ENCODE results near the gene ADCY4.
"Not testable (repeated sequence)": the region's sequence is repeated elsewhere in the genome, so short reads cannot be mapped to it uniquely, and the experiment has no call there.

The ADCY4 gene

GRCh38 chr14:24366721-24367513 is 32.0 kb upstream of the ADCY4 start:
- peak; percentile 98 for DNase-seq

- no peak for DNase-seq
These were observed 31.5 kb upstream of the ADCY4 start for GRCh38 chr14:24366413-24366720.

GRCh38 chr14:24365600-24366412 is 30.9 kb upstream of the ADCY4 start:
- peak; percentile 96 for DNase-seq

- no peak for DNase-seq
These were observed 30.0 kb upstream of the ADCY4 start for GRCh38 chr14:24364841-24365240.

- no peak for DNase-seq
These were observed 28.5 kb upstream of the ADCY4 start for GRCh38 chr14:24363401-24363800.

- DNase-seq, result no peak
These were observed 27.5 kb upstream of the ADCY4 start for GRCh38 chr14:24362241-24362960.

GRCh38 chr14:24361326-24361725 is 26.5 kb upstream of the ADCY4 start:
- no peak for DNase-seq

GRCh38 chr14:24360281-24360680 is 25.4 kb upstream of the ADCY4 start:
- no peak for DNase-seq

GRCh38 chr14:24356208-24356607 is 21.3 kb upstream of the ADCY4 start:
- no peak for DNase-seq

- no peak for DNase-seq
These were observed 20.1 kb upstream of the ADCY4 start for GRCh38 chr14:24355009-24355408.

- DNase-seq, result not testable (repeated sequence)
These were observed 19.6 kb upstream of the ADCY4 start for GRCh38 chr14:24354482-24354825.

GRCh38 chr14:24353559-24354481 is 18.9 kb upstream of the ADCY4 start:
- DNase-seq, result no peak

GRCh38 chr14:24351517-24351916 is 16.6 kb upstream of the ADCY4 start:
- DNase-seq, result no peak

- no peak for DNase-seq
These were observed 14.9 kb upstream of the ADCY4 start for GRCh38 chr14:24349742-24350141.

GRCh38 chr14:24348186-24348585 is 13.3 kb upstream of the ADCY4 start:
- DNase-seq, result no peak

GRCh38 chr14:24347134-24347533 is 12.3 kb upstream of the ADCY4 start:
- no peak for DNase-seq

GRCh38 chr14:24343795-24344660 is 9.2 kb upstream of the ADCY4 start:
- DNase-seq, result no peak

GRCh38 chr14:24342889-24343288 is 8.0 kb upstream of the ADCY4 start:
- no peak for DNase-seq

- no peak for DNase-seq
These were observed 5.7 kb upstream of the ADCY4 start for GRCh38 chr14:24340606-24341005.

- DNase-seq, result no peak
These were observed 4.6 kb upstream of the ADCY4 start, which contains the start of gene RIPK3 for GRCh38 chr14:24339284-24340151. Gene RIPK3 (minus strand): TSS chr14:24339991. CDS start chr14:24339826, 165 bp downstream.

- DNase-seq, result no peak
These were observed 4.0 kb upstream of the ADCY4 start for GRCh38 chr14:24338843-24339242.
